ENCODE data around the gene PLEKHO1.
"Not testable (repeated sequence)": the region's sequence is repeated elsewhere in the genome, so short reads cannot be mapped to it uniquely, and the experiment has no call there.

Gene PLEKHO1

GRCh38 chr1:150178548-150178947 is 28.8 kb downstream of the PLEKHO1 start:
- Histone ChIP-seq H3K4me1 (ENCODE audit: control insufficient read depth in 1 of 2, insufficient read depth in 2 of 2, low read length in 2 of 2) (no peaks in the 10 kb centered on the region), H3K27me3 (ENCODE audit: low read depth, low read length) (no peaks in the 10 kb centered on the region), H3K27ac (ENCODE audit: low read length) (no peak overlapping the region), H3K9me3 (ENCODE audit: control insufficient read depth in 1 of 2, low read length in 2 of 2) (no peaks in the 10 kb centered on the region), H3K4me3 (ENCODE audit: low read depth in 1 of 2, low read length in 2 of 2) (no peak overlapping the region), H3K36me3 (ENCODE audit: control insufficient read depth in 1 of 2, insufficient read depth in 2 of 2, low read length in 2 of 2) (no peaks in the 10 kb centered on the region)

- H3K27ac ChIP-seq (ENCODE audit: low read length), result no peak overlapping the region
- H3K36me3 ChIP-seq (ENCODE audit: control insufficient read depth in 1 of 2, insufficient read depth in 2 of 2, low read length in 2 of 2), result no peaks in the 10 kb centered on the region
- H3K9me3 ChIP-seq (ENCODE audit: control insufficient read depth in 1 of 2, low read length in 2 of 2), result no peaks in the 10 kb centered on the region
- H3K4me1 ChIP-seq (ENCODE audit: control insufficient read depth in 1 of 2, insufficient read depth in 2 of 2, low read length in 2 of 2), result no peaks in the 10 kb centered on the region
- no peak overlapping the region for H3K4me3 ChIP-seq (ENCODE audit: low read depth in 1 of 2, low read length in 2 of 2)
- H3K27me3 ChIP-seq (ENCODE audit: low read depth, low read length), result no peaks in the 10 kb centered on the region
Observed at GRCh38 chr1:150179867-150180266, 30.2 kb downstream of the PLEKHO1 start.

- no peak overlapping the region for H3K27ac ChIP-seq (ENCODE audit: low read length)
Observed at GRCh38 chr1:150180474-150180873, 30.8 kb downstream of the PLEKHO1 start.

GRCh38 chr1:150182247-150182646 is 32.5 kb downstream of the PLEKHO1 start:
- Histone ChIP-seq H3K4me3 (ENCODE audit: low read depth in 1 of 2, low read length in 2 of 2) (no peak overlapping the region), H3K27ac (ENCODE audit: low read length) (no peak overlapping the region), H3K27me3 (ENCODE audit: low read depth, low read length) (no peaks in the 10 kb centered on the region)

More at GRCh38 chr1:150180474-150180873, 30.8 kb downstream of the PLEKHO1 start:
- no peaks in the 10 kb centered on the region for H3K36me3 ChIP-seq (ENCODE audit: control insufficient read depth in 1 of 2, insufficient read depth in 2 of 2, low read length in 2 of 2)
- H3K4me3 ChIP-seq (ENCODE audit: low read depth in 1 of 2, low read length in 2 of 2), result no peak overlapping the region
- no peaks in the 10 kb centered on the region for H3K27me3 ChIP-seq (ENCODE audit: low read depth, low read length)
- H3K4me1 ChIP-seq (ENCODE audit: control insufficient read depth in 1 of 2, insufficient read depth in 2 of 2, low read length in 2 of 2), result no peaks in the 10 kb centered on the region
- no peaks in the 10 kb centered on the region for H3K9me3 ChIP-seq (ENCODE audit: control insufficient read depth in 1 of 2, low read length in 2 of 2)

GRCh38 chr1:150183061-150183460 is 33.3 kb downstream of the PLEKHO1 start:
- peaks cover 0 to 6% of the 10 kb centered on the region in 2 donors for H3K4me1 ChIP-seq (ENCODE audit: control insufficient read depth in 1 of 2, insufficient read depth in 2 of 2, low read length in 2 of 2)
- no peaks in the 10 kb centered on the region for H3K27me3 ChIP-seq (ENCODE audit: low read depth, low read length)
- H3K9me3 ChIP-seq (ENCODE audit: control insufficient read depth in 1 of 2, low read length in 2 of 2), result no peaks in the 10 kb centered on the region
- H3K4me3 ChIP-seq (ENCODE audit: low read depth in 1 of 2, low read length in 2 of 2), result no peak overlapping the region
- no peaks in the 10 kb centered on the region for H3K36me3 ChIP-seq (ENCODE audit: control insufficient read depth in 1 of 2, insufficient read depth in 2 of 2, low read length in 2 of 2)
- no peak overlapping the region for H3K27ac ChIP-seq (ENCODE audit: low read length)

More at GRCh38 chr1:150182247-150182646, 32.5 kb downstream of the PLEKHO1 start:
- H3K4me1 ChIP-seq (ENCODE audit: control insufficient read depth in 1 of 2, insufficient read depth in 2 of 2, low read length in 2 of 2), result peaks cover 0 to under 1% of the 10 kb centered on the region in 2 donors
- no peaks in the 10 kb centered on the region for H3K36me3 ChIP-seq (ENCODE audit: control insufficient read depth in 1 of 2, insufficient read depth in 2 of 2, low read length in 2 of 2)
- no peaks in the 10 kb centered on the region for H3K9me3 ChIP-seq (ENCODE audit: control insufficient read depth in 1 of 2, low read length in 2 of 2)

GRCh38 chr1:150185481-150185880 is 35.8 kb downstream of the PLEKHO1 start:
- Histone ChIP-seq H3K4me1 (ENCODE audit: control insufficient read depth in 1 of 2, insufficient read depth in 2 of 2, low read length in 2 of 2) (peaks cover 0 to 6% of the 10 kb centered on the region in 2 donors), H3K27me3 (ENCODE audit: low read depth, low read length) (no peaks in the 10 kb centered on the region), H3K9me3 (ENCODE audit: control insufficient read depth in 1 of 2, low read length in 2 of 2) (no peaks in the 10 kb centered on the region), H3K4me3 (ENCODE audit: low read depth in 1 of 2, low read length in 2 of 2) (no peak overlapping the region), H3K27ac (ENCODE audit: low read length) (no peak overlapping the region), H3K36me3 (ENCODE audit: control insufficient read depth in 1 of 2, insufficient read depth in 2 of 2, low read length in 2 of 2) (no peaks in the 10 kb centered on the region)

GRCh38 chr1:150186438-150186788 is 36.7 kb downstream of the PLEKHO1 start:
- H3K9me3 ChIP-seq (ENCODE audit: control insufficient read depth in 1 of 2, low read length in 2 of 2); H3K27me3 ChIP-seq (ENCODE audit: low read depth, low read length); H3K4me3 ChIP-seq (ENCODE audit: low read depth in 1 of 2, low read length in 2 of 2); H3K36me3 ChIP-seq (ENCODE audit: control insufficient read depth in 1 of 2, insufficient read depth in 2 of 2, low read length in 2 of 2); H3K4me1 ChIP-seq (ENCODE audit: control insufficient read depth in 1 of 2, insufficient read depth in 2 of 2, low read length in 2 of 2): not testable (repeated sequence)
- H3K27ac ChIP-seq (ENCODE audit: low read length), result peak overlapping the region; percentile 16

- Histone ChIP-seq H3K27me3 (ENCODE audit: low read depth, low read length) (no peaks in the 10 kb centered on the region), H3K36me3 (ENCODE audit: control insufficient read depth in 1 of 2, insufficient read depth in 2 of 2, low read length in 2 of 2) (no peaks in the 10 kb centered on the region), H3K4me3 (ENCODE audit: low read depth in 1 of 2, low read length in 2 of 2) (peak overlapping the region in 1 of 2 donors; percentile 37), H3K4me1 (ENCODE audit: control insufficient read depth in 1 of 2, insufficient read depth in 2 of 2, low read length in 2 of 2) (peaks cover 0 to 6% of the 10 kb centered on the region in 2 donors), H3K9me3 (ENCODE audit: control insufficient read depth in 1 of 2, low read length in 2 of 2) (no peaks in the 10 kb centered on the region), H3K27ac (ENCODE audit: low read length) (no peak overlapping the region)
Observed at GRCh38 chr1:150186789-150187559, 37.3 kb downstream of the PLEKHO1 start.

- H3K27ac ChIP-seq (ENCODE audit: low read length), result no peak overlapping the region
Observed at GRCh38 chr1:150187560-150187931, 37.8 kb downstream of the PLEKHO1 start.

GRCh38 chr1:150192012-150192411 is 42.3 kb downstream of the PLEKHO1 start:
- peaks cover 0 to 8% of the 10 kb centered on the region in 2 donors for H3K4me1 ChIP-seq (ENCODE audit: control insufficient read depth in 1 of 2, insufficient read depth in 2 of 2, low read length in 2 of 2)
- no peaks in the 10 kb centered on the region for H3K36me3 ChIP-seq (ENCODE audit: control insufficient read depth in 1 of 2, insufficient read depth in 2 of 2, low read length in 2 of 2)
- H3K27me3 ChIP-seq (ENCODE audit: low read depth, low read length), result no peaks in the 10 kb centered on the region
- H3K9me3 ChIP-seq (ENCODE audit: control insufficient read depth in 1 of 2, low read length in 2 of 2), result no peaks in the 10 kb centered on the region
- H3K4me3 ChIP-seq (ENCODE audit: low read depth in 1 of 2, low read length in 2 of 2), result no peak overlapping the region
- H3K27ac ChIP-seq (ENCODE audit: low read length), result no peak overlapping the region

More at GRCh38 chr1:150187560-150187931, 37.8 kb downstream of the PLEKHO1 start:
- no peaks in the 10 kb centered on the region for H3K9me3 ChIP-seq (ENCODE audit: control insufficient read depth in 1 of 2, low read length in 2 of 2)
- H3K4me3 ChIP-seq (ENCODE audit: low read depth in 1 of 2, low read length in 2 of 2), result no peak overlapping the region
- no peaks in the 10 kb centered on the region for H3K36me3 ChIP-seq (ENCODE audit: control insufficient read depth in 1 of 2, insufficient read depth in 2 of 2, low read length in 2 of 2)
- H3K4me1 ChIP-seq (ENCODE audit: control insufficient read depth in 1 of 2, insufficient read depth in 2 of 2, low read length in 2 of 2), result peaks cover 0 to 8% of the 10 kb centered on the region in 2 donors
- H3K27me3 ChIP-seq (ENCODE audit: low read depth, low read length), result no peaks in the 10 kb centered on the region

GRCh38 chr1:150194381-150195031 is 44.8 kb downstream of the PLEKHO1 start:
- H3K4me3 ChIP-seq (ENCODE audit: low read depth in 1 of 2, low read length in 2 of 2), result no peak overlapping the region
- H3K27me3 ChIP-seq (ENCODE audit: low read depth, low read length), result no peaks in the 10 kb centered on the region
- peaks cover 0 to 2% of the 10 kb centered on the region in 2 donors for H3K4me1 ChIP-seq (ENCODE audit: control insufficient read depth in 1 of 2, insufficient read depth in 2 of 2, low read length in 2 of 2)
- no peak overlapping the region for H3K27ac ChIP-seq (ENCODE audit: low read length)
- no peaks in the 10 kb centered on the region for H3K9me3 ChIP-seq (ENCODE audit: control insufficient read depth in 1 of 2, low read length in 2 of 2)
- H3K36me3 ChIP-seq (ENCODE audit: control insufficient read depth in 1 of 2, insufficient read depth in 2 of 2, low read length in 2 of 2), result no peaks in the 10 kb centered on the region

Measured in muscle layer of duodenum (tissue), 2 donors.